HCT116 (cell line): ENCODE data around the gene SOCS3. TPM values are rescaled to one million over a fixed set of nuclear protein-coding genes. Genes with fewer than 3 reads are reported as not detected.

ENCODE experiments used
- ATAC-seq: fragments of 200-7000 bp; cut with Tn5 transposase; 2 replicates; pipeline ENCODE4 v1.9.1; 2020; ENCODE audit warnings: mild to moderate bottlenecking, moderate library complexity
- BruUV-seq: library from RNA; stranded (reverse); fragments of 400-500 nt; replicated peaks from 2 replicates; lab custom pipeline; 2021; lab: Mats Ljungman, UMichigan
- CTCF ChIA-PET: fragments of 300-600 bp; sonication (Branson Sonifier 250); formaldehyde crosslinking; loops from one replicate; lab custom pipeline; 2021; ENCODE audit warnings: antibody characterized with exemption; lab: Charles Lee
- POLR2A ChIA-PET: fragments of 300-600, 350-600 bp; sonication (Branson Sonifier 250); formaldehyde crosslinking; loops from one replicate; lab custom pipeline; 2021; ENCODE audit warnings: antibody characterized with exemption; lab: Charles Lee
- RAD21 ChIA-PET, 2 experiments: fragments of 300-600 bp; sonication (Branson Sonifier 250); formaldehyde crosslinking; loops; one replicate each; lab custom pipeline; 2023; ENCODE audit warnings: low total read pairs in 2 of 2; ENCODE audit not compliant: uncharacterized antibody in 2 of 2, unreplicated experiment in 2 of 2, low non-redundant PET in 1 of 2; lab: Charles Lee
- DNase-seq: peaks from one replicate; pipeline ENCODE4 v3.0.0-alpha.2; 2010; ENCODE audit warnings: low read depth, low spot score
- H2AFZ ChIP-seq: fragments of 200-600 bp; shearing (Covaris generic), sonication (generic); 2 replicates; pipeline ENCODE4 v1.6.1; 2017; ENCODE audit warnings: low read depth, mixed run types, mixed read lengths, antibody characterized with exemption, low read length; ENCODE audit not compliant: poor library complexity, severe bottlenecking
- H3K27ac ChIP-seq: 2 replicates; pipeline ENCODE4 v1.5.1; 2012; ENCODE audit warnings: low read depth, low read length
- H3K27me3 ChIP-seq: fragments of 200-600 bp; sonication (generic); 2 replicates; pipeline ENCODE4 v1.6.1; 2016; ENCODE audit warnings: mixed run types, low read length, mixed read lengths; ENCODE audit not compliant: insufficient read depth
- H3K36me3 ChIP-seq, 2 experiments: fragments of 200-500 bp in 1 of 2; fragments of 200-600 bp in 1 of 2; sonication (Bioruptor generic) in 1 of 2; sonication (generic) in 1 of 2; 2 replicates each; pipeline versions ENCODE4 v1.5.1 to v1.6.1; 2014 to 2016; ENCODE audit warnings: low read length in 2 of 2, inconsistent platforms in 1 of 2, mixed read lengths in 1 of 2, mixed run types in 1 of 2; ENCODE audit not compliant: insufficient read depth in 2 of 2, control insufficient read depth in 1 of 2
- H3K4me1 ChIP-seq, 2 experiments: fragments of 200-600 bp in 1 of 2; sonication (generic) in 1 of 2; 2 replicates each; pipeline versions ENCODE4 v1.5.1 to v1.6.1; 2012 to 2017; ENCODE audit warnings: low read length in 2 of 2, inconsistent platforms in 1 of 2, mild to moderate bottlenecking in 1 of 2, mixed read lengths in 1 of 2, mixed run types in 1 of 2, moderate library complexity in 1 of 2; ENCODE audit not compliant: insufficient read depth in 2 of 2, control insufficient read depth in 1 of 2
- H3K4me2 ChIP-seq: fragments of 200-600 bp; sonication (generic); 2 replicates; pipeline ENCODE4 v1.6.1; 2017; ENCODE audit warnings: mixed run types, low read length, mixed read lengths
- H3K4me3 ChIP-seq, 2 experiments: fragments of 200-600 bp in 1 of 2; sonication (generic) in 1 of 2; replicated peaks in 1 of 2; 2 replicates each; pipeline ENCODE4 v1.5.1; 2011 to 2016; ENCODE audit warnings: low read length in 2 of 2, control low read depth in 1 of 2, low read depth in 1 of 2, mild to moderate bottlenecking in 1 of 2, mixed read lengths in 1 of 2, mixed run types in 1 of 2
- H3K79me2 ChIP-seq: fragments of 200-600 bp; sonication (generic); 2 replicates; pipeline ENCODE4 v1.6.1; 2017; ENCODE audit warnings: mild to moderate bottlenecking, mixed run types, low read length, moderate library complexity, mixed read lengths; ENCODE audit not compliant: insufficient read depth
- H3K9ac ChIP-seq: fragments of 200-600 bp; sonication (generic); 2 replicates; pipeline ENCODE4 v1.6.1; 2016; ENCODE audit warnings: low read length, mixed read lengths
- H3K9me2 ChIP-seq: fragments of 200-600 bp; sonication (generic), shearing (Covaris generic); 2 replicates; pipeline ENCODE4 v1.6.1; 2017; ENCODE audit warnings: mixed run types, mild to moderate bottlenecking, moderate library complexity; ENCODE audit not compliant: insufficient read depth
- H3K9me3 ChIP-seq, 2 experiments: fragments of 200-500 bp in 1 of 2; fragments of 200-600 bp in 1 of 2; sonication (Bioruptor generic) in 1 of 2; sonication (generic) in 1 of 2; 2 replicates each; pipeline ENCODE4 v1.6.1; 2014 to 2017; ENCODE audit warnings: low read length in 2 of 2, mixed read lengths in 2 of 2, inconsistent platforms in 1 of 2, low read depth in 1 of 2, mild to moderate bottlenecking in 1 of 2, mixed run types in 1 of 2, moderate library complexity in 1 of 2; ENCODE audit not compliant: control insufficient read depth in 1 of 2, insufficient read depth in 1 of 2
- H4K20me1 ChIP-seq: fragments of 200-600 bp; sonication (generic), shearing (Covaris generic); 2 replicates; pipeline ENCODE4 v1.6.1; 2017; ENCODE audit warnings: mixed run types, mild to moderate bottlenecking, moderate library complexity; ENCODE audit not compliant: insufficient read depth
- CBX3 ChIP-seq: IDR thresholded peaks from 2 replicates; pipeline ENCODE4 v1.6.1; 2012; ENCODE audit warnings: low read depth
- CTCF ChIP-seq, 3 experiments: fragments of 200-600 bp in 1 of 3; sonication (generic) in 1 of 3; IDR thresholded peaks in 2 of 3; conservative IDR thresholded peaks in 1 of 3; 2 replicates each; pipeline ENCODE4 v1.5.1; 2012 to 2017; ENCODE audit warnings: low read depth in 2 of 3, low read length in 2 of 3, antibody characterized with exemption in 1 of 3, borderline replicate concordance in 1 of 3, control low read depth in 1 of 3, mild to moderate bottlenecking in 1 of 3, mixed read lengths in 1 of 3, mixed run types in 1 of 3, moderate library complexity in 1 of 3; ENCODE audit not compliant: insufficient read depth in 1 of 3
- EGR1 ChIP-seq: IDR thresholded peaks from 2 replicates; pipeline ENCODE4 v1.6.1; 2012; ENCODE audit warnings: low read depth
- ELF1 ChIP-seq: IDR thresholded peaks from 2 replicates; pipeline ENCODE4 v1.6.1; 2012; ENCODE audit warnings: low read depth, borderline replicate concordance
- EZH2 ChIP-seq: fragments of 200-600 bp; sonication (generic); IDR thresholded peaks from 2 replicates; pipeline ENCODE4 v1.6.1; 2017; ENCODE audit warnings: antibody characterized with exemption, mixed run types
- JUND ChIP-seq: IDR thresholded peaks from 2 replicates; pipeline ENCODE4 v1.6.1; 2012
- RAD21 ChIP-seq: IDR thresholded peaks from 2 replicates; pipeline ENCODE4 v1.6.1; 2012; ENCODE audit warnings: low read depth, mild to moderate bottlenecking
- TCF7L2 ChIP-seq: IDR thresholded peaks from 2 replicates; pipeline ENCODE4 v1.7.0; 2011; ENCODE audit warnings: borderline replicate concordance, inconsistent platforms; ENCODE audit not compliant: insufficient read depth, insufficient read length; ENCODE audit errors: extremely low read depth
- YY1 ChIP-seq: IDR thresholded peaks from 2 replicates; pipeline ENCODE4 v1.6.1; 2011; ENCODE audit warnings: low read length, low read depth, moderate library complexity, mild to moderate bottlenecking; ENCODE audit not compliant: insufficient replicate concordance; ENCODE audit errors: extremely low read depth
- intact Hi-C: fragments of 100-400 bp; cut with micrococcal nuclease; formaldehyde crosslinking; loops from 2 replicates; pipeline ENCODE4 v1.10.0; 2022
- total RNA-seq: library from RNA; stranded (reverse); gene quantifications from one replicate; pipeline ENCODE4 v1.2.1, GENCODE V29; 2021; ENCODE audit not compliant: unreplicated experiment

SOCS3 gene
- total RNA-seq, 1 experiment from 2014 or later: 26.7 TPM

- Histone ChIP-seq H3K9me2 (no peaks in the 10 kb centered on the region), H3K9ac (no peak overlapping the region), H3K36me3 (peaks cover 44 to 64% of the 10 kb centered on the region in 2 experiments; a peak in 2 of 4 replicates), H3K9me3 (no peaks in the 10 kb centered on the region), H4K20me1 (peaks cover 3% of the 10 kb centered on the region; the same call in 1 of the 2 replicates), H3K79me2 (peaks cover 48% of the 10 kb centered on the region), H3K27me3 (no peaks in the 10 kb centered on the region), H3K4me2 (no peak overlapping the region), H2AFZ (no peak overlapping the region), H3K4me1 (peaks cover 0 to under 1% of the 10 kb centered on the region in 2 experiments; a peak in 1 of 4 replicates), H3K4me3 (no peak overlapping the region), H3K27ac (no peak overlapping the region)
- no TSS peak for BruUV-seq
- intact Hi-C loops: no loop called here
- DNase-seq: no peak
- RAD21 ChIA-PET: no interaction called here
- POLR2A ChIA-PET: no interaction called here
- CTCF ChIA-PET: no interaction called here
- no peak for ATAC-seq
- TF ChIP-seq CBX3 (no peak), EGR1 (no peak), JUND (no peak), EZH2 (no peak), CTCF (IDR thresholded peaks at IDR 0.05 in 2 of 3, conservative IDR thresholded peaks at IDR 0.05 in 1 of 3; ENCODE audit: borderline replicate concordance in 1 of 3, insufficient read depth in 1 of 3, low read depth in 2 of 3, low read length in 2 of 3) (no peak), ELF1 (no peak), RAD21 (no peak), YY1 (no peak), TCF7L2 (no peak)
Observed at GRCh38 chr17:78397681-78398101, 37.8 kb upstream of the SOCS3 start.
